Naive thymus-derived CD8-positive, alpha-beta T cell (primary cell): ENCODE results near the gene GRIP2. TPM values are rescaled to one million over a fixed set of nuclear protein-coding genes. Genes with fewer than 3 reads are reported as not detected.
"Not testable (repeated sequence)": the region's sequence is repeated elsewhere in the genome, so short reads cannot be mapped to it uniquely, and the experiment has no call there.

ENCODE experiments used
- ATAC-seq, 2 donors: fragments of 150-1000 bp; cut with Tn5 transposase in 1 of 2; sonication (Bioruptor Pico), chemical (Tn5 transposase) in 1 of 2; 1 replicate in 1 of 2; 2 replicates in 1 of 2; pipeline ENCODE4 v1.10.0; 2021; ENCODE audit warnings: mild to moderate bottlenecking in 2 of 2, moderate library complexity in 2 of 2
- POLR2A ChIA-PET: fragments of 350-600 bp; sonication (Branson Sonifier 250); formaldehyde crosslinking; loops from one replicate; lab custom pipeline; 2021; ENCODE audit warnings: antibody characterized with exemption; lab: Charles Lee
- DNase-seq, 10 donors: peaks; one replicate each; pipeline versions ENCODE4 v3.0.0 to v3.0.0-alpha.2; 2020 to 2022
- H3K27ac Mint-ChIP-seq, 10 donors: one replicate each; pipeline ENCODE4 v1.8.0; 2020 to 2022; ENCODE audit warnings: mild to moderate bottlenecking in 10 of 10, mixed read lengths in 10 of 10, moderate library complexity in 4 of 10, inconsistent platforms in 1 of 10
- H3K27me3 Mint-ChIP-seq, 5 donors: one replicate each; pipeline ENCODE4 v1.8.0; 2021 to 2022; ENCODE audit warnings: mixed read lengths in 5 of 5
- H3K36me3 Mint-ChIP-seq, 3 donors: one replicate each; pipeline ENCODE4 v1.8.0; 2020 to 2022; ENCODE audit warnings: mixed read lengths in 3 of 3, mild to moderate bottlenecking in 2 of 3, inconsistent platforms in 1 of 3
- H3K4me1 Mint-ChIP-seq, 4 donors: one replicate each; pipeline ENCODE4 v1.8.0; 2021 to 2022; ENCODE audit warnings: mixed read lengths in 4 of 4
- H3K4me3 Mint-ChIP-seq, 10 donors: one replicate each; pipeline ENCODE4 v1.8.0; 2020 to 2022; ENCODE audit warnings: mild to moderate bottlenecking in 10 of 10, mixed read lengths in 10 of 10, moderate library complexity in 6 of 10, inconsistent platforms in 1 of 10
- H3K9me3 Mint-ChIP-seq, 9 donors: one replicate each; pipeline ENCODE4 v1.8.0; 2020 to 2022; ENCODE audit warnings: mixed read lengths in 9 of 9, mild to moderate bottlenecking in 3 of 9, inconsistent platforms in 1 of 9, moderate library complexity in 1 of 9
- polyA plus RNA-seq, 3 donors: library from polyadenylated mRNA; unstranded; fragments of 300-500 nt; fragmentation: Illumina TruSeq; gene quantifications; one replicate each; pipeline ENCODE4 v1.2.3, GENCODE V29; 2021
- total RNA-seq, 8 experiments: library from RNA in 2 of 8; stranded (reverse) in 2 of 8; gene quantifications; one replicate each; pipeline ENCODE4 v1.2.3 and lab custom pipeline; 2021 to 2026

GRIP2 gene
- total and polyA plus RNA-seq, 5 experiments from 2014 or later, result not detected

DNA sequence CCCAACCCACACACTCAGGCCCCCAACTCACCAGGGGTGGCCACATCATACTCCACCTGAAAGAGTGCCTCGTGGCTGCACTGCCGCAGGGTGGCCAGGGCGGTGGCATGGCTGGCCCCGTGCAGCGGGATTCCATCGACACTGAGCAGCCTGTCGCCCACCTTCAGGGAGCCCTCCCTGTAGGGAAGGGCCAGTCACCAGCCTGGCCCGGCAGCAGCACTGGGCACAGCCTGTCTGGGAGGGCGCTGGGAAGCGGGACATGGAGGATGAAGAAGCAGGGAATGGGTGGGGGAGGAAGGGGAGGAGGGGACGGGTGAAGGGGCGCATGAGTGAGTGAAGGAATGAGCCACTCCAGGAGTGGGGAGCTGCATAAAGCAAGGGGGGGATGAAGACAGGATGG lies 18.5 kb downstream of the GRIP2 start:
- no peaks in the 10 kb centered on the region for H3K9me3 Mint-ChIP-seq
- ATAC-seq, result no peak
- peaks cover 0 to 10% (median 4%) of the 10 kb centered on the region in 5 donors for H3K27me3 Mint-ChIP-seq
- H3K4me1 Mint-ChIP-seq, result no peaks in the 10 kb centered on the region
- H3K36me3 Mint-ChIP-seq, result no peaks in the 10 kb centered on the region
- no peak overlapping the region for H3K27ac Mint-ChIP-seq
- POLR2A ChIA-PET, result no interaction called here
- no peak overlapping the region for H3K4me3 Mint-ChIP-seq
- no peak for DNase-seq

DNA sequence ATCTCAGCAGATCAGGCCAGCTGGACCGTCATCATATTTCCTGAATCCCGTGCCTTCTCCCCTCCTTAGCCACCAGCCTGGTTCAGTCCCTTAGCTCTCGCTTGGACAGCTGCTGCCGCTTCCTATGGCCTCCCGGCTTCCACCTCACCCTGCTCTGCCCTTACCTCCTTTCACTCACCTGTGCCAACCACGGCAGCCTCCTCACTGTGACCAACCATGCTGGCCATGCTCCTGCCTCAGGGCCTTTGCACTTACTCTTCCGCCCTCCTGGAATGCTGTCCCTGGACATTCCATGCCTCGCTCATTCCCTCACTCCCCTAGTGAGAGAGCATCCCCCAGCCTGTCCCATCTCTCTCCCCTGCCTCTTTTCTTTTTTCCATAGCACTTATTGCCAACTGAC lies 19.2 kb downstream of the GRIP2 start:
- ATAC-seq (no peak), DNase-seq (no peak)
- H3K27ac Mint-ChIP-seq, result no peak overlapping the region
- H3K36me3 Mint-ChIP-seq, result no peaks in the 10 kb centered on the region
- H3K4me1 Mint-ChIP-seq, result no peaks in the 10 kb centered on the region
- H3K9me3 Mint-ChIP-seq, result no peaks in the 10 kb centered on the region
- POLR2A ChIA-PET, result no interaction called here
- H3K27me3 Mint-ChIP-seq, result peaks cover 0 to 10% (median 4%) of the 10 kb centered on the region in 5 donors
- no peak overlapping the region for H3K4me3 Mint-ChIP-seq

GRCh38 chr3:14520149-14520548 lies 20.0 kb downstream of the GRIP2 start:
- no peaks in the 10 kb centered on the region for H3K36me3 Mint-ChIP-seq
- no peak overlapping the region for H3K4me3 Mint-ChIP-seq
- no peaks in the 10 kb centered on the region for H3K4me1 Mint-ChIP-seq
- DNase-seq (no peak), ATAC-seq (no peak)
- POLR2A ChIA-PET, result no interaction called here
- H3K27me3 Mint-ChIP-seq, result peaks cover 0 to 10% (median 4%) of the 10 kb centered on the region in 5 donors
- no peak overlapping the region for H3K27ac Mint-ChIP-seq
- H3K9me3 Mint-ChIP-seq, result no peaks in the 10 kb centered on the region

GRCh38 chr3:14519406-14519805 lies 20.7 kb downstream of the GRIP2 start:
- POLR2A ChIA-PET, result no interaction called here
- Mint-ChIP-seq H3K27ac (no peak overlapping the region), H3K4me3 (no peak overlapping the region), H3K27me3 (peaks cover 0 to 10% (median 3%) of the 10 kb centered on the region in 5 donors), H3K36me3 (no peaks in the 10 kb centered on the region), H3K4me1 (no peaks in the 10 kb centered on the region), H3K9me3 (no peaks in the 10 kb centered on the region)
- no peak for DNase-seq
- ATAC-seq, result no peak

DNA sequence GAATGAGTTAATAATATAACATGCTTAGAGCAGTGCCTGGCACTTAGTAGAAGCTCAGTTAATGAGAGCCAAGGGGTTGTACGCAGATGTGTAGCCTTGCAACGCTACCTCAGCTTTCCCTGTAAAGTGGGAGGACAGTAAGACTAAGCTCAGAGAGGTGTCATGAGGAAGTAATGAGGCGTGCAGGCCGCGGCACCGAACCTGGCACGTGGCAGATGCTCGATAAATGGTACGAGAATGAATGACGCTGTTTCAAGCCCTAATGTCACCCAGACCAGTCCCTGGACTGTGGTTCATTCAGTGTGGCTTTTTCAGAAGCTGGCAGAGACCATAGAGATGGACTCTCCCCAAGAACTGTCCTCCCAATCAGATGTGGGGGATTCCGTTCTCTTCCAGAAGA lies 21.2 kb downstream of the GRIP2 start:
- POLR2A ChIA-PET, result no interaction called here
- Mint-ChIP-seq H3K9me3 (no peaks in the 10 kb centered on the region), H3K27me3 (peaks cover 0 to 10% (median 3%) of the 10 kb centered on the region in 5 donors), H3K4me3 (no peak overlapping the region), H3K27ac (no peak overlapping the region), H3K36me3 (no peaks in the 10 kb centered on the region), H3K4me1 (no peaks in the 10 kb centered on the region)
- no peak for ATAC-seq
- DNase-seq, result no peak

DNA sequence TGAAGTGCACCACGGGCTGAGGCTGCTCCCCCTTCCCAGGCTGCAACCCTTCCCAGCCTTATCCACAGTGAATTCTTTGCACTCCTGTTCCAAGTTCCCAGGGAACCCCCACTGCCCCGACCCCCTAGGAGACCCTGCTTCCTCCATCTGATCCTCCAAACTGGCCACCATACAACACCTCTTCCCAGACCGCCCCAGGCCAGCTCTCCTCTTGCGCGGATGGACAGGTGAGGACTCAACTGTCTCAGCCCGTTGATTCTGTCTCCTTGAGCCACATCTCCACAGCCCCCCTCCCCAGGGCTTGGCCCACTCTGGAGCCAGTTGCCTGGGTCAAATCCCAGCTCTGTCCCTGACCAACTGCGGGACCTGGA lies 21.7 kb downstream of the GRIP2 start:
- DNase-seq (no peak), ATAC-seq (no peak)

GRCh38 chr3:14517601-14518431 lies 22.3 kb downstream of the GRIP2 start:
- peaks cover 0 to 10% (median 0%) of the 10 kb centered on the region in 5 donors for H3K27me3 Mint-ChIP-seq
- DNase-seq (no peak), ATAC-seq (no peak)
- H3K4me1 Mint-ChIP-seq, result no peaks in the 10 kb centered on the region
- no peaks in the 10 kb centered on the region for H3K9me3 Mint-ChIP-seq
- POLR2A ChIA-PET, result no interaction called here
- H3K27ac Mint-ChIP-seq, result no peak overlapping the region
- no peak overlapping the region for H3K4me3 Mint-ChIP-seq
- H3K36me3 Mint-ChIP-seq, result no peaks in the 10 kb centered on the region

More for the DNA sequence above, 21.7 kb downstream of the GRIP2 start:
- no peaks in the 10 kb centered on the region for H3K9me3 Mint-ChIP-seq
- POLR2A ChIA-PET, result no interaction called here
- H3K27ac Mint-ChIP-seq, result no peak overlapping the region
- no peak overlapping the region for H3K4me3 Mint-ChIP-seq
- H3K27me3 Mint-ChIP-seq, result peaks cover 0 to 10% (median 3%) of the 10 kb centered on the region in 5 donors
- H3K36me3 Mint-ChIP-seq, result no peaks in the 10 kb centered on the region
- no peaks in the 10 kb centered on the region for H3K4me1 Mint-ChIP-seq

DNA sequence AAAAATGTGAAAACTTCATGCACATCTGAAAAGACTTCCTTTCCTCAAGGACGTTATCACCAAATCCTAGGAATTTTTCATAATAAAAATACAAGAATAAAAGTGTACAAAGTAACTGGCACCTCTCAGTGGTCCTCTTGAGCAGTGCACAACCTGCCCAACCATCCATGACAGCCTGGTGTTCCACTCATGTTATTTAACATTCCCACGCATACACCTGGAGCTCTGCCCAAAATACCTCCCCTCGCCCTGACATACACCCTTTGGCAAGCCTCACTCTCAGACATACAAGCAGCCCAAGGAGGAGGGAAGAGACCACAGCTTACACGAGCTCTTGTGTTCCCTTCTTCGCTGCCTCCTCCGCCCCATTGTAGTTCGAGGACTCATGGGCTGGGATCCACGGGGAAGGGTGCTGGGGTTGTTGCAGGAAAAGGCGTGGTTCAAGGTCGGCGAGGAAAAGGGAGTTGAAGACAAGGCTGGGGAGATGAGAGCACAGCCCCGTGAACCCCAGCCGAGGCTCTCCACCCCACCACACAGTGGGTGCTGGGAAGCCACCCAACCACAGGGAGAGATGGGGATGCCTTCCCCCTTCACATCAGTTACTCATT lies 23.3 kb downstream of the GRIP2 start:
- peaks cover 0 to 10% (median 0%) of the 10 kb centered on the region in 5 donors for H3K27me3 Mint-ChIP-seq
- no peak for ATAC-seq
- no peak for DNase-seq
- POLR2A ChIA-PET, result no interaction called here
- H3K36me3 Mint-ChIP-seq, result no peaks in the 10 kb centered on the region
- no peak overlapping the region for H3K27ac Mint-ChIP-seq
- H3K9me3 Mint-ChIP-seq, result no peaks in the 10 kb centered on the region
- H3K4me1 Mint-ChIP-seq, result no peaks in the 10 kb centered on the region
- H3K4me3 Mint-ChIP-seq, result no peak overlapping the region

DNA sequence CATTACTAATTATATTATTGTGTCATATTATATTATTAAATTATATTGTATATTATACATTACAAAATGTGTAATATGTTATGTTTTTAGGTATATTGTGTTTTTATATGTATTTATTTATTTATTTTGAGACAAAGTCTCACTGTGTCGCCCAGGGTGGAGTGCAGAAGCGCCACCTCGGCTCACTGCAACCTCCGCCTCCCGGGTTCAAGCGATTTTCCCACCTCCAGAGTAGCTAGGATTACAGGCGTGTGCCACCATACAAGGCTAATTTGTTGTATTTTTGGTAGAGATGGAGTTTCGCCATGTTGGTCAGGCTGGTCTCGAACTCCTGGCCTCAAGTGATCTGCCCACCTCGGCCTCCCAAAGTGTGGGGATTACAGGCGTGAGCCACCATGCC lies 24.6 kb downstream of the GRIP2 start:
- H3K4me1 Mint-ChIP-seq, H3K9me3 Mint-ChIP-seq, DNase-seq, H3K36me3 Mint-ChIP-seq, H3K27me3 Mint-ChIP-seq, H3K4me3 Mint-ChIP-seq, H3K27ac Mint-ChIP-seq, POLR2A ChIA-PET, ATAC-seq: not testable (repeated sequence)

DNA sequence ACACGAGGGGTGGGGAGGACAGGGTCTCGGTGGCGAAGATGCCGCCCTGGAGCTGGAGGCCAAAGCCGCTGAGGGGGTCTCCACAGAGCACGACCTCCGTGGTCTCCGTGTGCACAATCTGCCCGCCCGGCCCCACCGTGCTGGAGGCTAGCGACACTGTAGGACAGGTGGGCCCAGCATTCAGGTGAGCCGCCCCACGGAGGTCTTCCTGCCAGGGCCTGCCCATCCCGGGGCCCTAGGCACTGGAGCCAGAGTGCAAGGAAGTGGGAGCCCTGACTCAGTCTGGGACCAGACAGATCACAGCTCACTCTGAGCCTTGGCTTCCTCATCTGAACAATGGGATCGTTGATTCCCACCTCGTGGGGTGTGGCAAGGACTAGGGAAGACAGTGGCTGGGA lies 25.8 kb downstream of the GRIP2 start:
- POLR2A ChIA-PET, result no interaction called here
- H3K4me1 Mint-ChIP-seq, result peaks cover 0 to 2% (median 0%) of the 10 kb centered on the region in 4 donors
- no peaks in the 10 kb centered on the region for H3K9me3 Mint-ChIP-seq

DNA sequence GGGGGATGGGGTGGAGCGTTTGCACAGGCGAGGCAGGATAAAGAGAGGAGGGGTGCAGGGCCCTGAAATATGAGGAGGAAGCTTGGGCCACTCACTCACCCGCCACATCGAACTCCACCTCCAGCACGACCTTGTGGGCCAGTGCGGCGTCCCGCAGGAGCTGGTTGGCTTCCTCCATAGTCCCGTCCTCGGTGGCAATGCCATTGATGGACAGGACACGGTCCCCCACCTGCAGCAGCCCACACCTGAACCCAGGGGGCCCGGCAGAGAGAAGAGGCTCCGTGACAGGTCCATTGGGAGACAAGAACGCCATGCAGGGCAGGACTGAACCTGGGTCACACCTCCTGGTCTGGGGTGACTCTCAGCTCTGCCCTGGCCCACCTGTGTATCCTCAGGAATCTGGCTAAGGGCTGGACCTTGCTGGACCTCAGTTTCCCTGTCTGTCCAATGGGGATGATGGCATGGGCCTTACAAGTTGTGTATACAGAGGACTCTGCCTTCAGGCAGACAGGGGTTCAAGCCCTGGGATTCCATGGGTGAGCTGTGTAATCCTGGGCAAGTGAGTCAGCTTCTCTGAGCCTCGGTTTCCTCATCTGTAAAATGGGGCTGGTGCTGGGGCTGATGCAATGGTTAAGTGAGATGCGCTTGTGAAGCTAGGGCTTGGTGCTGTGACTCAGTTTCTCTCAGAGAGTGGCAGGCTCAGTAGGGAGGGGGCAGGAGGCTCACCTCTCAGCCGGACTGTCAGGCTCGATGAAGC lies 26.4 kb downstream of the GRIP2 start:
- no peak overlapping the region for H3K27ac Mint-ChIP-seq
- peaks cover 0 to 2% (median 2%) of the 10 kb centered on the region in 4 donors for H3K4me1 Mint-ChIP-seq
- POLR2A ChIA-PET, result no interaction called here
- no peaks in the 10 kb centered on the region for H3K9me3 Mint-ChIP-seq
- H3K27me3 Mint-ChIP-seq, result peaks cover 0 to 2% (median 0%) of the 10 kb centered on the region in 5 donors
- no peak for DNase-seq
- no peaks in the 10 kb centered on the region for H3K36me3 Mint-ChIP-seq
- H3K4me3 Mint-ChIP-seq, result no peak overlapping the region
- ATAC-seq, result no peak

More for the DNA sequence above, 25.8 kb downstream of the GRIP2 start:
- no peak for DNase-seq
- H3K36me3 Mint-ChIP-seq, result no peaks in the 10 kb centered on the region
- no peak overlapping the region for H3K4me3 Mint-ChIP-seq
- ATAC-seq, result no peak
- no peaks in the 10 kb centered on the region for H3K27me3 Mint-ChIP-seq
- H3K27ac Mint-ChIP-seq, result no peak overlapping the region

GRCh38 chr3:14512942-14513327 lies 27.2 kb downstream of the GRIP2 start:
- no peak overlapping the region for H3K4me3 Mint-ChIP-seq
- H3K27me3 Mint-ChIP-seq, result peaks cover 0 to 2% (median 0%) of the 10 kb centered on the region in 5 donors
- POLR2A ChIA-PET, result interaction anchor here (0.6 kb wide), 1 partner anchor 42 kb away, joined by 3 read pairs; no protein-coding TSS in a partner anchor
- ATAC-seq, result no peak
- peaks cover 0 to 11% (median 5%) of the 10 kb centered on the region in 4 donors for H3K4me1 Mint-ChIP-seq
- no peaks in the 10 kb centered on the region for H3K9me3 Mint-ChIP-seq
- DNase-seq, result no peak
- no peaks in the 10 kb centered on the region for H3K36me3 Mint-ChIP-seq
- H3K27ac Mint-ChIP-seq, result no peak overlapping the region
